A673 (cell line): Measurements from ENCODE around the gene AANAT. TPM values are rescaled to one million over a fixed set of nuclear protein-coding genes. Genes with fewer than 3 reads are reported as not detected.

ENCODE experiments used
- BruUV-seq: library from RNA; stranded (reverse); fragments of 400-500 nt; replicated peaks from 2 replicates; lab custom pipeline; 2021; lab: Mats Ljungman, UMichigan
- CTCF ChIA-PET: fragments of 300-600 bp; sonication (Branson Sonifier 250); formaldehyde crosslinking; loops from one replicate; lab custom pipeline; 2022; ENCODE audit warnings: antibody characterized with exemption; lab: Charles Lee
- POLR2A ChIA-PET: fragments of 300-600 bp; sonication (Branson Sonifier 250); formaldehyde crosslinking; loops from one replicate; lab custom pipeline; 2022; ENCODE audit warnings: antibody characterized with exemption; ENCODE audit not compliant: low non-redundant PET; lab: Charles Lee
- DNase-seq: peaks from one replicate; pipeline ENCODE4 v3.0.0-alpha.2; 2015; ENCODE audit warnings: low spot score
- H3K27ac ChIP-seq: fragments of 200-600 bp; sonication (generic); 2 replicates; pipeline ENCODE4 v1.5.1; 2016; ENCODE audit warnings: mixed run types, low read depth, mild to moderate bottlenecking, mixed read lengths, antibody characterized with exemption, low read length; ENCODE audit not compliant: poor library complexity, severe bottlenecking
- H3K27me3 ChIP-seq: fragments of 200-600 bp; sonication (generic); replicated peaks from 2 replicates; pipeline ENCODE4 v1.6.1; 2017; ENCODE audit warnings: mixed run types, low read depth, mild to moderate bottlenecking, mixed read lengths, antibody characterized with exemption, low read length; ENCODE audit not compliant: insufficient read depth, poor library complexity
- H3K36me3 ChIP-seq: fragments of 200-600 bp; sonication (generic); 2 replicates; pipeline ENCODE4 v1.6.1; 2016; ENCODE audit warnings: mixed run types, mild to moderate bottlenecking, mixed read lengths, antibody characterized with exemption, low read length; ENCODE audit not compliant: insufficient read depth, poor library complexity, severe bottlenecking
- H3K4me1 ChIP-seq: fragments of 200-600 bp; sonication (generic); 2 replicates; pipeline ENCODE4 v1.6.1; 2017; ENCODE audit warnings: mixed run types, mild to moderate bottlenecking, mixed read lengths, antibody characterized with exemption, low read length; ENCODE audit not compliant: insufficient read depth, poor library complexity, severe bottlenecking
- H3K4me3 ChIP-seq: fragments of 200-600 bp; sonication (generic); 2 replicates; pipeline ENCODE4 v1.5.1; 2016; ENCODE audit warnings: low read depth, mixed run types, mild to moderate bottlenecking, mixed read lengths, low read length; ENCODE audit not compliant: poor library complexity, severe bottlenecking
- H3K9me3 ChIP-seq: fragments of 200-600 bp; sonication (generic); 2 replicates; pipeline ENCODE4 v1.6.1; 2016; ENCODE audit warnings: mixed run types, low read depth, mild to moderate bottlenecking, mixed read lengths, antibody characterized with exemption, low read length; ENCODE audit not compliant: poor library complexity, severe bottlenecking
- CTCF ChIP-seq: fragments of 300-800, 200-600 bp; sonication (generic); conservative IDR thresholded peaks from 2 replicates; pipeline ENCODE4 v1.5.1; 2017; ENCODE audit warnings: low read depth, mild to moderate bottlenecking, antibody characterized with exemption, low read length, moderate library complexity, mixed read lengths
- EZH2 ChIP-seq: fragments of 200-600 bp; sonication (generic); IDR thresholded peaks from 2 replicates; pipeline ENCODE4 v1.6.1; 2017; ENCODE audit warnings: borderline replicate concordance, low read depth, mild to moderate bottlenecking, mixed read lengths, antibody characterized with exemption, low read length; ENCODE audit not compliant: poor library complexity, severe bottlenecking
- intact Hi-C: fragments of 100-400 bp; cut with micrococcal nuclease; formaldehyde crosslinking; loops from one replicate; pipeline ENCODE4 v1.10.0; 2022; ENCODE audit not compliant: unreplicated experiment
- total RNA-seq: library from RNA; stranded (reverse); gene quantifications from 2 replicates; pipeline ENCODE4 v1.2.3, GENCODE V29; 2021

The AANAT gene
- total RNA-seq, 1 experiment from 2014 or later: not detected

- no peaks in the 10 kb centered on the region for H3K36me3 ChIP-seq
- H3K9me3 ChIP-seq: no peaks in the 10 kb centered on the region
- POLR2A ChIA-PET: no interaction called here
- no peak for DNase-seq
- BruUV-seq: no TSS peak
- CTCF ChIA-PET: no interaction called here
- TF ChIP-seq EZH2: no peak
- no peak for TF ChIP-seq CTCF
- no peak overlapping the region for H3K4me3 ChIP-seq
- H3K4me1 ChIP-seq: no peaks in the 10 kb centered on the region
- no peaks in the 10 kb centered on the region for H3K27me3 ChIP-seq
- H3K27ac ChIP-seq: no peak overlapping the region
- intact Hi-C loops: no loop called here
These were observed 7.5 kb downstream of the AANAT start for GRCh38 chr17:76474894-76475293.

- no TSS peak for BruUV-seq
- ChIA-PET CTCF (no interaction called here), POLR2A (no interaction called here)
- Histone ChIP-seq H3K4me1 (no peaks in the 10 kb centered on the region), H3K36me3 (no peaks in the 10 kb centered on the region), H3K4me3 (no peak overlapping the region), H3K27ac (no peak overlapping the region), H3K9me3 (no peaks in the 10 kb centered on the region), H3K27me3 (no peaks in the 10 kb centered on the region)
- intact Hi-C loops: no loop called here
- TF ChIP-seq EZH2 (no peak), CTCF (no peak)
- DNase-seq: no peak
These were observed 7.9 kb downstream of the AANAT start for GRCh38 chr17:76475302-76475701.

GRCh38 chr17:76476736-76477135, 9.3 kb downstream of the AANAT start:
- no peak overlapping the region for H3K4me3 ChIP-seq
- no peaks in the 10 kb centered on the region for H3K27me3 ChIP-seq
- BruUV-seq: no TSS peak
- H3K27ac ChIP-seq: no peak overlapping the region
- TF ChIP-seq CTCF (no peak), EZH2 (no peak)
- H3K9me3 ChIP-seq: no peaks in the 10 kb centered on the region
- no peaks in the 10 kb centered on the region for H3K36me3 ChIP-seq
- H3K4me1 ChIP-seq: no peaks in the 10 kb centered on the region
- intact Hi-C loops: no loop called here
- CTCF ChIA-PET: no interaction called here
- DNase-seq: no peak
- POLR2A ChIA-PET: no interaction called here
